Esophagus muscularis mucosa (tissue), 4 donors: ENCODE results near the gene GRIN2B. TPM values are rescaled to one million over a fixed set of nuclear protein-coding genes. Genes with fewer than 3 reads are reported as not detected.

ENCODE experiments used
- DNase-seq: peaks from one replicate; pipeline ENCODE4 v3.0.0-alpha.2; 2017; ENCODE audit errors: extremely low spot score
- H3K27ac ChIP-seq, 4 donors: fragments of 200-600 bp; sonication (generic); replicated peaks in 1 of 4; 1 replicate in 3 of 4; 2 replicates in 1 of 4; pipeline ENCODE4 v1.5.1; 2016 to 2019; ENCODE audit warnings: mild to moderate bottlenecking in 1 of 4
- H3K27me3 ChIP-seq, 4 donors: fragments of 200-600 bp; sonication (generic); one replicate each; pipeline versions ENCODE4 v1.5.1 to v1.6.0; 2016 to 2019
- H3K36me3 ChIP-seq, 4 donors: fragments of 200-600 bp; sonication (generic); one replicate each; pipeline ENCODE4 v1.5.1; 2016 to 2019
- H3K4me1 ChIP-seq, 4 donors: fragments of 200-600 bp; sonication (generic); one replicate each; pipeline ENCODE4 v1.5.1; 2016 to 2019
- H3K4me3 ChIP-seq, 4 donors: fragments of 200-600 bp; sonication (generic); 1 replicate in 2 of 4; 2 replicates in 2 of 4; pipeline ENCODE4 v1.5.1; 2016 to 2019; ENCODE audit warnings: mild to moderate bottlenecking in 4 of 4, moderate library complexity in 1 of 4
- H3K9me3 ChIP-seq, 4 donors: fragments of 200-600 bp; sonication (generic); 1 replicate in 3 of 4; 2 replicates in 1 of 4; pipeline ENCODE4 v1.5.1; 2016 to 2019
- EP300 ChIP-seq: sonication (generic); formaldehyde crosslinking; IDR thresholded peaks from one replicate; pipeline ENCODE4 v1.6.1; 2017; ENCODE audit warnings: antibody characterized with exemption
- POLR2A ChIP-seq: fragments of 450-650 bp; IDR thresholded peaks from one replicate; pipeline ENCODE4 v1.6.1; 2017; ENCODE audit warnings: antibody characterized with exemption, moderate library complexity, mild to moderate bottlenecking, low read depth
- POLR2AphosphoS5 ChIP-seq, 2 donors: sonication (generic); formaldehyde crosslinking; IDR thresholded peaks; one replicate each; pipeline ENCODE4 v1.6.1; 2017; ENCODE audit warnings: antibody characterized with exemption in 2 of 2
- WGBS: methylation state at CpG from one replicate; pipeline ENCODE4 v1.1.5; 2018; 5-methylcytosine and 5-hydroxymethylcytosine counted together
- intact Hi-C: fragments of 100-400 bp; cut with DNase I; formaldehyde crosslinking; loops from one replicate; pipeline ENCODE4 v1.15.1; 2023
- total RNA-seq, 4 donors: library from RNA; depleted of rRNA; stranded (reverse); fragments of >200 nt; gene quantifications; one replicate each; pipeline versions ENCODE4 v1.1.0 to v1.2.1, GENCODE V29; 2016
- TF ChIP-seq, protein P1 (sequence below), 3 experiments: fragments of 200-600 bp in 2 of 3; fragments of 450-650 bp in 1 of 3; sonication (generic) in 2 of 3; IDR thresholded peaks; one replicate each; pipeline ENCODE4 v1.5.1; 2017 to 2019; ENCODE audit warnings: antibody characterized with exemption in 3 of 3, mild to moderate bottlenecking in 2 of 3, moderate library complexity in 1 of 3

Gene GRIN2B
- total RNA-seq, 4 donors from 2014 or later: under 0.01 to 0.42 (median 0.03) TPM

DNA sequence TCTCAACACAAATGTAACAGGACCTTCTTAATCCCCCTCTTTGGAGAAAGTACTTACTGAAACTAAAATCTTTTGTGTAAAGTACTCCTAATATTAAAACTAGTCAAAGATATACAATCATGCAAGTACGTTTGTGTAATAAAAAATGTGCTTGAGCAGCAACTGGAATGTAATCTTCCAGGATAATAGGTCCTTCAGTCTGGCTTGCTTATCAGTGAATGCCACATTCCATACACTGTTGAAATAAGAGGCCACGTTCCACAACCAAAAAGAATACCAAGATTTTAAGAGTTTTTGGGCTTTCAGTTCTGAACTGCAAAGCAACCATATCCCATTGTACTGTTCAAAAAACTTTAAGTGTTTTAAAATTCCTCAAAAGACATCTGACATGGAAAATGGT, 26.2 kb upstream of the GRIN2B start:
- H3K36me3 ChIP-seq: no peaks in the 10 kb centered on the region
- no peak for DNase-seq
- TF ChIP-seq POLR2AphosphoS5 (IDR thresholded peaks at IDR 0.05) (no peak), EP300 (no peak), POLR2A (no peak)
- TF ChIP-seq, protein P1, sequence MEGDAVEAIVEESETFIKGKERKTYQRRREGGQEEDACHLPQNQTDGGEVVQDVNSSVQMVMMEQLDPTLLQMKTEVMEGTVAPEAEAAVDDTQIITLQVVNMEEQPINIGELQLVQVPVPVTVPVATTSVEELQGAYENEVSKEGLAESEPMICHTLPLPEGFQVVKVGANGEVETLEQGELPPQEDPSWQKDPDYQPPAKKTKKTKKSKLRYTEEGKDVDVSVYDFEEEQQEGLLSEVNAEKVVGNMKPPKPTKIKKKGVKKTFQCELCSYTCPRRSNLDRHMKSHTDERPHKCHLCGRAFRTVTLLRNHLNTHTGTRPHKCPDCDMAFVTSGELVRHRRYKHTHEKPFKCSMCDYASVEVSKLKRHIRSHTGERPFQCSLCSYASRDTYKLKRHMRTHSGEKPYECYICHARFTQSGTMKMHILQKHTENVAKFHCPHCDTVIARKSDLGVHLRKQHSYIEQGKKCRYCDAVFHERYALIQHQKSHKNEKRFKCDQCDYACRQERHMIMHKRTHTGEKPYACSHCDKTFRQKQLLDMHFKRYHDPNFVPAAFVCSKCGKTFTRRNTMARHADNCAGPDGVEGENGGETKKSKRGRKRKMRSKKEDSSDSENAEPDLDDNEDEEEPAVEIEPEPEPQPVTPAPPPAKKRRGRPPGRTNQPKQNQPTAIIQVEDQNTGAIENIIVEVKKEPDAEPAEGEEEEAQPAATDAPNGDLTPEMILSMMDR (IDR thresholded peaks at IDR 0.05): no peak
- intact Hi-C loops: no loop called here
- H3K27me3 ChIP-seq: no peaks in the 10 kb centered on the region
- no peaks in the 10 kb centered on the region for H3K4me1 ChIP-seq
- WGBS: 27% methylated on average over 2 of the region's 2 CpGs
- H3K9me3 ChIP-seq: peaks cover 0 to 1% (median 0%) of the 10 kb centered on the region in 4 donors
- no peak overlapping the region for H3K4me3 ChIP-seq
- no peak overlapping the region for H3K27ac ChIP-seq

DNA sequence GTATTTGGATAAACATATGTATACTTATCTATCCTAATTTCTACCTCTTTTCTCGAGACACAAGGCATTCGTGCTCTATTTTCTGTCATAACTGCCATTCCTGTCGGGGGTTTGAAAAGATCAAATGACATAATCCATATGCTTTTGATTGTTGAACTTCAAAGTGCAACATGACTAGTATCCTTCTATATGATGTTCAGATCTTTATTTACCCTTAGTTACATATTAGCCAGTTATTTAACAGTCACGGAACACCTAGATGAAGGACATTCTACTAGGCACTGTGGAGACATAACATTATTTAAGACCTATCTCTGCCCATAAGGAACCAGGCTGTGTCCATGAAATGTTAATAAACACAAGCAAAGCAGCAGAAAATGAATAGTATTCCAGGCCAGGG, 11.2 kb upstream of the GRIN2B start:
- intact Hi-C loops: no loop called here
- TF ChIP-seq, protein P1 (IDR thresholded peaks at IDR 0.05): no peak
- TF ChIP-seq POLR2AphosphoS5 (IDR thresholded peaks at IDR 0.05) (no peak), EP300 (no peak), POLR2A (no peak)
- WGBS: 82% methylated on average over 4 of the region's 4 CpGs
- H3K4me1 ChIP-seq: no peaks in the 10 kb centered on the region
- no peak overlapping the region for H3K4me3 ChIP-seq
- H3K9me3 ChIP-seq: no peaks in the 10 kb centered on the region
- no peak overlapping the region for H3K27ac ChIP-seq
- H3K27me3 ChIP-seq: no peaks in the 10 kb centered on the region
- DNase-seq: no peak
- H3K36me3 ChIP-seq: no peaks in the 10 kb centered on the region

DNA sequence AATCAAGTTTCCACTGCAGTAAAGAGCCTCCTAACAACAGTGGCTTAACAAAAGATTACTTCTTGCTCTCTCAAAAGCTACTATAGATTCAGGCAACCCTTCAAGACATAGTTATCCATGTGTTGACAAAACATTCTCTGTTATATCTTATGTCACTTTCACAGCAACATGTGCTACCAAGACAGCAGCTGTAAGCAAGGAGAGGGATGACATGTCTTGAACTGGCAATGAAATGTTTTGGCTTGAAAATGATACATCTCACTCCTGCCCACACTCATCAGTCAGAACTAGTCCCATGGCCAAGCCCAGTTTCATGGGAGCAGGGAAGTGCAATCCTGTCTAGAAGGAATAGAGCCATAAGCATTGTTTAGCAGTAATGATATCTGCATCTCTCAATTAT, 10.7 kb upstream of the GRIN2B start:
- TF ChIP-seq, protein P1 (IDR thresholded peaks at IDR 0.05): no peak
- TF ChIP-seq EP300 (no peak), POLR2A (no peak), POLR2AphosphoS5 (IDR thresholded peaks at IDR 0.05) (no peak)
- intact Hi-C loops: no loop called here
- no peaks in the 10 kb centered on the region for H3K27me3 ChIP-seq

DNA sequence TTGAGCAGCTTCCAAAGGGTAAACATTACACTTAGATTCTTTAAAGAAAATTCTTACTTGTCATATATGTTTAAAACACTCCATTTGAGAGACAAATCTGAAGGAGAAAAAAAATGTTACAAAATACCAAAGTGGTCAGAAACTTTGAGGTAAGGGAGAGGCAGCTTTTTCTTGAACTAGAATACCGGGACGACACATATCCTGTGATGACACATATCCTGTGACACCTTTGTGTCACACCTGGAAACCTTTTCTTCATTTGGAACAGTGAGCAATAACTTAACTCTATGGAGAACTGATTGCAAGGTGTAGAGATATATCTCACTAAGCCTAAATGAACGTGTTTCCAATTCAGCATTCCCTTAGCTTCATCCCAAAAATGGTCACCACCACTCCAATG, 4.6 kb upstream of the GRIN2B start:
- peaks cover 10 to 15% (median 13%) of the 10 kb centered on the region in 4 donors for H3K4me1 ChIP-seq
- no peaks in the 10 kb centered on the region for H3K36me3 ChIP-seq
- H3K4me3 ChIP-seq: no peak overlapping the region
- DNase-seq: no peak
- intact Hi-C loops: no loop called here
- H3K27ac ChIP-seq: no peak overlapping the region
- peaks cover 0 to 43% (median 9%) of the 10 kb centered on the region in 4 donors for H3K27me3 ChIP-seq
- no peaks in the 10 kb centered on the region for H3K9me3 ChIP-seq
- WGBS: 41% methylated on average over 3 of the region's 3 CpGs
- no peak for TF ChIP-seq EP300
- no peak for TF ChIP-seq POLR2AphosphoS5 (IDR thresholded peaks at IDR 0.05)
- TF ChIP-seq, protein P1 (IDR thresholded peaks at IDR 0.05): no peak
- TF ChIP-seq POLR2A: no peak

More for the DNA sequence above, 10.7 kb upstream of the GRIN2B start:
- Histone ChIP-seq H3K4me1 (no peaks in the 10 kb centered on the region), H3K36me3 (no peaks in the 10 kb centered on the region), H3K4me3 (no peak overlapping the region), H3K27ac (no peak overlapping the region), H3K9me3 (no peaks in the 10 kb centered on the region)
- DNase-seq: no peak

DNA sequence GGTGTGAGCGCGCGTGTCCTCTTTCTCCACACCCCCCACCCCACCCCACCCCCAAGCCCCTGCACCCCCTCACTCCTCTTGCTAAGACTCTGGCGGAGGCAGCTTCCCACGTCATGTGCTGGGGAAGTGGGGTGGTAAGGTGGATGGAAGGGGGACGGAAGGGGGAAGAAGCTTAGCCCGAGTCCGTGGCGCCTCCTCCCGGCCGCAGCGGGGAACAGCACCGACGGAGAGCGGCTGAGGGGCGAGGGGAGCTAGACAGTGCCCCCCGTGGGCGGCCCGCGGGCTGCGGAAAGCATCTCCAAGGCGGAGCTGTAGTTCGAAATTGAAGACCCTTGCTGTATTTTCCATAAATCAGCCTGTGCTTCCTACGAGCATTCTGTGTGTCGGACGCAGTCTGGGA, 588 bp upstream of the GRIN2B start:
- H3K9me3 ChIP-seq: no peaks in the 10 kb centered on the region
- no peaks in the 10 kb centered on the region for H3K36me3 ChIP-seq
- intact Hi-C loops: no loop called here
- TF ChIP-seq POLR2AphosphoS5 (IDR thresholded peaks at IDR 0.05) (no peak), EP300 (no peak), POLR2A (no peak)
- TF ChIP-seq, protein P1 (IDR thresholded peaks at IDR 0.05): peak in 1 of 3 experiments; percentile 30
- H3K27me3 ChIP-seq: peaks cover 0 to 72% (median 12%) of the 10 kb centered on the region in 4 donors
- H3K4me1 ChIP-seq: peaks cover 13 to 26% (median 22%) of the 10 kb centered on the region in 4 donors
- no peak for DNase-seq
- peak overlapping the region; percentile 30 to 50 (median 45) for H3K4me3 ChIP-seq
- WGBS: 4% methylated on average over 21 of the region's 26 CpGs
- H3K27ac ChIP-seq: no peak overlapping the region
